Heart right ventricle (tissue), 16 donors: ENCODE measurements around the gene RETN. TPM values are rescaled to one million over a fixed set of nuclear protein-coding genes. Genes with fewer than 3 reads are reported as not detected.

Experiments
- ATAC-seq, 8 donors: fragments of 200-7000 bp; cut with Tn5 transposase; one replicate each; pipeline ENCODE4 v1.9.1; 2020; ENCODE audit warnings: mild to moderate bottlenecking in 8 of 8, moderate library complexity in 8 of 8, moderate number of reproducible peaks in 1 of 8
- DNase-seq, 2 donors: peaks; one replicate each; pipeline ENCODE4 v3.0.0-alpha.2; 2020
- H3K27ac ChIP-seq, 10 donors: fragments of 200-600 bp; sonication (generic) in 2 of 10; one replicate each; pipeline versions ENCODE4 v1.5.0 to v1.8.0; 2020 to 2022; ENCODE audit warnings: mild to moderate bottlenecking in 3 of 10
- H3K27me3 ChIP-seq, 7 donors: fragments of 200-600 bp; one replicate each; pipeline ENCODE4 v1.8.0; 2021 to 2022; ENCODE audit warnings: mild to moderate bottlenecking in 2 of 7
- H3K36me3 ChIP-seq, 9 donors: fragments of 200-600 bp; sonication (generic) in 1 of 9; one replicate each; pipeline versions ENCODE4 v1.5.0 to v1.8.0; 2020 to 2022; ENCODE audit warnings: mild to moderate bottlenecking in 2 of 9
- H3K4me1 ChIP-seq, 9 donors: fragments of 200-600 bp; sonication (generic) in 1 of 9; one replicate each; pipeline versions ENCODE4 v1.5.0 to v1.8.0; 2020 to 2022; ENCODE audit warnings: mild to moderate bottlenecking in 4 of 9
- H3K4me3 ChIP-seq, 10 donors: fragments of 200-600 bp; sonication (generic) in 2 of 10; one replicate each; pipeline versions ENCODE4 v1.5.0 to v1.8.0; 2020 to 2022; ENCODE audit warnings: mild to moderate bottlenecking in 7 of 10, moderate library complexity in 2 of 10
- H3K9me3 ChIP-seq, 11 donors: fragments of 200-600 bp in 10 of 11; sonication (generic) in 2 of 11; one replicate each; pipeline versions ENCODE4 v1.5.0 to v1.8.0; 2013 to 2022; ENCODE audit warnings: mild to moderate bottlenecking in 2 of 11, control low read depth in 1 of 11, moderate library complexity in 1 of 11
- WGBS, 2 donors: extraction: QIAGEN DNeasy Blood & Tissue Kit; methylation state at CpG; one replicate each; pipeline ENCODE4 v1.1.7; 2013; ENCODE audit warnings: inconsistent platforms in 1 of 2; 5-methylcytosine and 5-hydroxymethylcytosine counted together
- intact Hi-C, 10 donors: fragments of 100-400 bp; cut with DNase I; formaldehyde crosslinking; loops; one replicate each; pipeline versions ENCODE4 v1.11.1 to v1.14.2; 2022
- polyA plus RNA-seq, 2 donors: library from polyadenylated mRNA; stranded (reverse); fragments of 200-250 nt; gene quantifications; one replicate each; pipeline ENCODE4 v1.2.3, GENCODE V29; 2013
- total RNA-seq, 10 donors: library from RNA; stranded (reverse); fragmentation: NEBNext Ultra II Directional in 3 of 10; extraction: Animal tissue kit (Norgen Biotek cat#: 25700) in 3 of 10; gene quantifications; one replicate each; pipeline versions ENCODE4 v1.2.1 to v1.2.4, GENCODE V29; 2021 to 2023
- TF ChIP-seq, protein P1 (sequence below), 9 donors: fragments of 200-600 bp; sonication (generic) in 2 of 9; IDR thresholded peaks; one replicate each; pipeline versions ENCODE4 v1.5.0 to v1.8.0; 2021 to 2022; ENCODE audit warnings: antibody characterized with exemption in 9 of 9, mild to moderate bottlenecking in 5 of 9, moderate library complexity in 1 of 9
- donor health status: Arrhythmogenic right ventricular cardiomyopathy.
- donor health status: ischemic (EF 13 %, LVEDD 7.1; RV severe dilation, severe dysfunction).
- donor health status: healthy with polysubstance abuse.
- donor health status: DM: no; HTN: yes; CAD: no.
- donor health status: DM: no; HTN: no; CAD: no.
- donor health status: ischemic (EF 25% LVEDD 6.9; RV normal size, moderate dysfunction).
- donor health status: ischemic (EF 25% LVEDD 5.7; RV mildly dilated, moderate dysfunction).
- donor health status: healthy.
- donor health status: DM: yes; HTN: yes; CAD: no.
- donor health status: Ischemic cardiomyopathy.
- donor health status: ischemic (EF 35%, LVEDD 5.7; RV mildly dilated, moderate dysfunction).
- donor health status: nonischemic (EF 11% LVEDD 7.7; RV severe dilation, severe dysfunction).
- donor health status: DM: yes; HTN: yes; CAD: no.
- donor health status: PGD.
- donor health status: ischemic (EF 29% LVEDD 5.4; RV normal size, mild dysfunction).
- donor health status: nonischemic (EF 23%, LVEDD 6.1; RV moderate dilation, normal function).

RETN gene
- total and polyA plus RNA-seq, 12 donors: 0.51 to 12.6 (median 4.6) TPM; not detected in 8

DNA sequence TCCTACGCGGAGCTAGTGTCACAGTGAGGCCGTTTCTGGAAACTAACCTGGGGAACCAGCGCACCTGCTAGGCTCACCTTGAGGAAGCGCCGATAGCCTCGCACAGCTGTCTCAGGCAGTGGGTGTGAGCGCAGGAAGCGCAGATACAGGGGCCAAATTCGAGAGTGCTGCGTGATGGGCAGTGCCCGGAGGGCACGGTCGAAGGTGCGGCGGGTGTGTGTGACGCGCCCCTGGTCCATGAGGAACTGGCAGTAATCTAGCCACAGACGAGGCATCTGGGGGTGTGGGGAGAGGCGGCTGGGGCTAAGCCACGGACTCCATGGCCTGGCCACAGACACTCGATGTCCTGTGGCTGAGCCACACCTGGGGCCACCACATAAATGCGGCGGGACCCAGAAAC is 41.7 kb upstream of the RETN start:
- Histone ChIP-seq H3K4me1 (peaks cover 11 to 39% (median 30%) of the 10 kb centered on the region in 9 donors), H3K27me3 (no peaks in the 10 kb centered on the region), H3K36me3 (peaks cover 0 to 60% (median 26%) of the 10 kb centered on the region in 9 donors), H3K27ac (no peak overlapping the region), H3K4me3 (no peak overlapping the region), H3K9me3 (no peaks in the 10 kb centered on the region)
- no peak for DNase-seq
- intact Hi-C loops: loop anchor here in 1 of 10 donors (5.0 kb wide), 1 partner anchor 90 kb away; the partner anchor contains the start of gene PNPLA6
- WGBS, 2 donors: 90 to 96% methylated on average over 24 of the region's 24 CpGs
- ATAC-seq: no peak
- TF ChIP-seq, protein P1, sequence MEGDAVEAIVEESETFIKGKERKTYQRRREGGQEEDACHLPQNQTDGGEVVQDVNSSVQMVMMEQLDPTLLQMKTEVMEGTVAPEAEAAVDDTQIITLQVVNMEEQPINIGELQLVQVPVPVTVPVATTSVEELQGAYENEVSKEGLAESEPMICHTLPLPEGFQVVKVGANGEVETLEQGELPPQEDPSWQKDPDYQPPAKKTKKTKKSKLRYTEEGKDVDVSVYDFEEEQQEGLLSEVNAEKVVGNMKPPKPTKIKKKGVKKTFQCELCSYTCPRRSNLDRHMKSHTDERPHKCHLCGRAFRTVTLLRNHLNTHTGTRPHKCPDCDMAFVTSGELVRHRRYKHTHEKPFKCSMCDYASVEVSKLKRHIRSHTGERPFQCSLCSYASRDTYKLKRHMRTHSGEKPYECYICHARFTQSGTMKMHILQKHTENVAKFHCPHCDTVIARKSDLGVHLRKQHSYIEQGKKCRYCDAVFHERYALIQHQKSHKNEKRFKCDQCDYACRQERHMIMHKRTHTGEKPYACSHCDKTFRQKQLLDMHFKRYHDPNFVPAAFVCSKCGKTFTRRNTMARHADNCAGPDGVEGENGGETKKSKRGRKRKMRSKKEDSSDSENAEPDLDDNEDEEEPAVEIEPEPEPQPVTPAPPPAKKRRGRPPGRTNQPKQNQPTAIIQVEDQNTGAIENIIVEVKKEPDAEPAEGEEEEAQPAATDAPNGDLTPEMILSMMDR (IDR thresholded peaks at IDR 0.05): no peak

DNA sequence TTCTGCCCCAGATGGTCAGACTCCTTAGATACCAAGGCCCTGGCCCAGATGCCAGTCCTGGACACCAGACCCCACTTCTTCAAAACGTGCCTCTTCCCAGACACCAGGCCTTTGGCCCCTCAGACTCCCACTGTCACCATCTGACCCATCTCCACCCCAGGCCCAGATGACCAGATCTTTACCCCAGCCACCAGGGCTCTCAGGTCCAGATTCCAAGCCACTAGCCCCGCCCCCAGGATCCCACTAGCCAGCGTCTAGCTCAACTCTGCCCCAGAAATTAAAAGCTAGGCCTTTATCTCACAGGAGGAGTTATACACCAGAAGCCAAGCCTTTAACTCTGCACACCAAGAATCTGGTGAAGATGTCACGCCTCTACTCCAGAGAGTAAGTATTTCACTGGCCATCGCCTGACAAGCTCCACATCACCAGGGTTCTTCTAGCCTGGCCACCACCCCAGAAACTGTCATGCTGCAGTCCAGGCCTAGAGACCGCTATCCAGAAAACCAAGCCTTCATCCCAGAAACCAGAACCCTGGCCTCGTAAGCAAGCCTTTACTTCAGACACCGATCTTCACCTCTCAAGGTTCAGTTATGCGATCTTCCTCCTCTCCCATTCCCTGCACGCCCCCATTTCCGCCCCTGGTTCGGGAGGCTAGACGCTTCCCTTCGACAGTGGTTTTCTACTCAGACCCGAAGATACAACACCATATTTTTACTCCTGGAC is 40.1 kb upstream of the RETN start:
- peaks cover 0 to 50% (median 10%) of the 10 kb centered on the region in 9 donors for H3K36me3 ChIP-seq
- peak overlapping the region; percentile 71 to 95 (median 88) for H3K4me3 ChIP-seq
- ATAC-seq: no peak
- WGBS, 2 donors: 5% methylated on average over 15 of the region's 15 CpGs
- peaks cover 11 to 39% (median 30%) of the 10 kb centered on the region in 9 donors for H3K4me1 ChIP-seq
- H3K9me3 ChIP-seq: no peaks in the 10 kb centered on the region
- TF ChIP-seq, protein P1 (IDR thresholded peaks at IDR 0.05): no peak
- H3K27me3 ChIP-seq: no peaks in the 10 kb centered on the region
- intact Hi-C loops: loop anchor here in 1 of 10 donors (5.0 kb wide), 1 partner anchor 91 kb away; the partner anchor contains the start of gene PNPLA6
- peak overlapping the region in 9 of 10 donors; percentile 54 to 89 (median 76) for H3K27ac ChIP-seq
- DNase-seq: no peak

- Histone ChIP-seq H3K4me1 (peaks cover 11 to 39% (median 30%) of the 10 kb centered on the region in 9 donors), H3K9me3 (no peaks in the 10 kb centered on the region), H3K36me3 (peaks cover 0 to 42% (median 9%) of the 10 kb centered on the region in 9 donors), H3K27ac (peak within 1 kb of the TSS in 9 of 10 donors; percentile 54 to 89 (median 76)), H3K27me3 (no peaks in the 10 kb centered on the region), H3K4me3 (peak within 1 kb of the TSS; percentile 71 to 95 (median 88))
- DNase-seq (peak; percentile 91 to 98), ATAC-seq (peak; percentile 96 to 99 (median 98))
- intact Hi-C loops: loop anchor here in 1 of 10 donors (2.0 to 5.0 kb wide), 2 partner anchors 51 to 92 kb away; partner anchors contain the start of genes PNPLA6 and TRAPPC5
- 0 to 1% methylated on average over 40 of the region's 40 CpGs for WGBS, 2 donors
- TF ChIP-seq, protein P1 (IDR thresholded peaks at IDR 0.05): no peak
Observed at GRCh38 chr19:7629347-7630054, 39.3 kb upstream of the RETN start, which contains the start of the genes PET100 and XAB2. TSS of gene PET100 (plus strand) at chr19:7629793. CDS start at chr19:7629834, 41 bp downstream. TSS of gene XAB2 (minus strand) at chr19:7629545. CDS start at chr19:7629527, 18 bp downstream.

GRCh38 chr19:7631577-7631976 is 37.3 kb upstream of the RETN start:
- peaks cover 11 to 46% (median 34%) of the 10 kb centered on the region in 9 donors for H3K4me1 ChIP-seq

More at GRCh38 chr19:7631577-7631976, 37.3 kb upstream of the RETN start:
- Histone ChIP-seq H3K27me3 (peaks cover 0 to 11% (median 6%) of the 10 kb centered on the region in 7 donors), H3K27ac (no peak overlapping the region), H3K9me3 (no peaks in the 10 kb centered on the region), H3K36me3 (peaks cover 0 to 21% (median 0%) of the 10 kb centered on the region in 9 donors), H3K4me3 (no peak overlapping the region)
- TF ChIP-seq, protein P1 (IDR thresholded peaks at IDR 0.05): no peak
- 90 to 93% methylated on average over 12 of the region's 12 CpGs for WGBS, 2 donors
- no peak for ATAC-seq
- intact Hi-C loops: loop anchor here in 1 of 10 donors (2.0 kb wide), 1 partner anchor 49 kb away; the partner anchor contains the start of gene TRAPPC5
- DNase-seq: no peak
